ENCODE results near the gene S100Z. TPM values are rescaled to one million over a fixed set of nuclear protein-coding genes. Genes with fewer than 3 reads are reported as not detected.

Gene S100Z
- total RNA-seq, 4 donors from 2014 or later: 0.53 TPM; not detected in 3

DNA sequence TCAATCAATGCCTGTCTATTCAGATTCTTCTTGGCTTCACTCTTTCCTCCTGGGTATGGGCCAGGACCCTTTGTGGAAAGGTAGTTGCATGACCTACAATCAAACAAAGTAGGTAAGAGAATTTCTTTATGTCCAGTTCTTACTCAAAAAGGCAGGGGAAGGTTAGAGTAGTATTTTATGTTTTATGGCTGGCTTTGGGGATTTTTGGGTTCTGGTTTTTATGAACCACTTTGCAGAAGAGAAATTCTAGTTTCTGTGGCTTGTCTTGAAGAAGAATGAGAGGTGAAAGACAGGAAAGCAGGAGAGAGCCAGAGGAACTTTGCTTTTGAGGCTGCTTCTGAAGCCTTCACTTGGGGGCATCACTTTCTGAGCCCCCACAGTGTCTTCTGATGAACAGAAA lies 88.4 kb downstream of the S100Z start:
- H3K9me3 ChIP-seq: no peaks in the 10 kb centered on the region
- no peaks in the 10 kb centered on the region for H3K27me3 ChIP-seq
- DNase-seq: no peak
- intact Hi-C loops (cut with DNase I): no loop called here
- no peak overlapping the region for H3K27ac ChIP-seq
- H3K4me1 ChIP-seq: no peaks in the 10 kb centered on the region
- TF ChIP-seq, protein P1, sequence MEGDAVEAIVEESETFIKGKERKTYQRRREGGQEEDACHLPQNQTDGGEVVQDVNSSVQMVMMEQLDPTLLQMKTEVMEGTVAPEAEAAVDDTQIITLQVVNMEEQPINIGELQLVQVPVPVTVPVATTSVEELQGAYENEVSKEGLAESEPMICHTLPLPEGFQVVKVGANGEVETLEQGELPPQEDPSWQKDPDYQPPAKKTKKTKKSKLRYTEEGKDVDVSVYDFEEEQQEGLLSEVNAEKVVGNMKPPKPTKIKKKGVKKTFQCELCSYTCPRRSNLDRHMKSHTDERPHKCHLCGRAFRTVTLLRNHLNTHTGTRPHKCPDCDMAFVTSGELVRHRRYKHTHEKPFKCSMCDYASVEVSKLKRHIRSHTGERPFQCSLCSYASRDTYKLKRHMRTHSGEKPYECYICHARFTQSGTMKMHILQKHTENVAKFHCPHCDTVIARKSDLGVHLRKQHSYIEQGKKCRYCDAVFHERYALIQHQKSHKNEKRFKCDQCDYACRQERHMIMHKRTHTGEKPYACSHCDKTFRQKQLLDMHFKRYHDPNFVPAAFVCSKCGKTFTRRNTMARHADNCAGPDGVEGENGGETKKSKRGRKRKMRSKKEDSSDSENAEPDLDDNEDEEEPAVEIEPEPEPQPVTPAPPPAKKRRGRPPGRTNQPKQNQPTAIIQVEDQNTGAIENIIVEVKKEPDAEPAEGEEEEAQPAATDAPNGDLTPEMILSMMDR (IDR thresholded peaks at IDR 0.05): no peak
- no peak for TF ChIP-seq POLR2A (IDR thresholded peaks at IDR 0.05)
- no peak overlapping the region for H3K4me3 ChIP-seq
- no peaks in the 10 kb centered on the region for H3K36me3 ChIP-seq

DNA sequence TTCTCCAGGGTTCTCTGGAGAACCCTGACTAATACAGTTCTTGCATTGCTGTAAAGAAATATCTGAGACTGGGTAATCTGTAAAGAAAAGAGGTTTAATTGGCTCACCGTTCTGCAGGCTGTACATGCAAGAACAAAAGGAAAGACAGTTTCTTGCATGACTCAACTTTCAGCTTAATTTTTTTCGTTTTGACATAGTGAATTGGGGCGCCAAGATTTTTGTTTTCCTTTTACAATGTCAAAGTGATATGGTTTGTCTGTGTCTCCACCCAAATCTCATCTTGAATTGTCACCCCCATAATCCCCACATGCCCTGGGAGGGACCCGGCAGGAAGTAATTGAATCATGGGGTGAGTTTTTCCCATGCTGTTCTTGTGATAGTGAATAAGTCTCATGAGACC lies 91.2 kb downstream of the S100Z start:
- H3K36me3 ChIP-seq: no peaks in the 10 kb centered on the region
- TF ChIP-seq, protein P1 (IDR thresholded peaks at IDR 0.05): no peak
- no peak for TF ChIP-seq POLR2A (IDR thresholded peaks at IDR 0.05)
- H3K4me3 ChIP-seq: no peak overlapping the region
- intact Hi-C loops (cut with DNase I): no loop called here
- peak overlapping the region in 1 of 4 donors; percentile 4 for H3K27ac ChIP-seq
- H3K4me1 ChIP-seq: no peaks in the 10 kb centered on the region
- peaks cover 0 to 12% (median 0%) of the 10 kb centered on the region in 4 donors for H3K27me3 ChIP-seq
- WGBS, 2 donors: 32 to 33% methylated on average over 4 of the region's 4 CpGs
- H3K9me3 ChIP-seq: no peaks in the 10 kb centered on the region
- no peak for DNase-seq

DNA sequence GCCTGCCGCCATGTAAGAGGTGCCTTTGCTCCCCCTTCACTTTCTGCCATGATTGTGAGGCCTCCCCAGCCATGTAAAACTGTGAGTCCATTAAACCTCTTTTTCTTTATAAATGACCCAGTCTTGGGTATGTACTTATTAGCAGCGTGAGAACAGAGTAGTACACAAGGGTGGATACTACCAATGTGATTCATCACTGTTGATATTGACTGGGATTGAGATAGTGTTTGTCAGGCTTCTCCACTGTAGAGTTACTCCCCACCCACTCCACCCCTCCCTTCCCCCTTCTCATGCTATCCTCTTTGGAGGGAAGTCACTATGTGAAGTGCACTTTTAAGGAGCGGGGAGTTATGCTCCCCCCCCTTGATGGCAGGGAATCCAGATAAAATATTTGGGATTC lies 91.6 kb downstream of the S100Z start:
- intact Hi-C loops (cut with DNase I): no loop called here
- no peaks in the 10 kb centered on the region for H3K4me1 ChIP-seq
- H3K27ac ChIP-seq: peak overlapping the region in 1 of 4 donors; percentile 4
- H3K4me3 ChIP-seq: no peak overlapping the region
- no peak for TF ChIP-seq POLR2A (IDR thresholded peaks at IDR 0.05)
- TF ChIP-seq, protein P1 (IDR thresholded peaks at IDR 0.05): no peak
- H3K9me3 ChIP-seq: no peaks in the 10 kb centered on the region
- no peaks in the 10 kb centered on the region for H3K36me3 ChIP-seq
- H3K27me3 ChIP-seq: peaks cover 0 to 12% (median 0%) of the 10 kb centered on the region in 4 donors
- 82 to 89% methylated on average over 3 of the region's 3 CpGs for WGBS, 2 donors
- DNase-seq: no peak

DNA sequence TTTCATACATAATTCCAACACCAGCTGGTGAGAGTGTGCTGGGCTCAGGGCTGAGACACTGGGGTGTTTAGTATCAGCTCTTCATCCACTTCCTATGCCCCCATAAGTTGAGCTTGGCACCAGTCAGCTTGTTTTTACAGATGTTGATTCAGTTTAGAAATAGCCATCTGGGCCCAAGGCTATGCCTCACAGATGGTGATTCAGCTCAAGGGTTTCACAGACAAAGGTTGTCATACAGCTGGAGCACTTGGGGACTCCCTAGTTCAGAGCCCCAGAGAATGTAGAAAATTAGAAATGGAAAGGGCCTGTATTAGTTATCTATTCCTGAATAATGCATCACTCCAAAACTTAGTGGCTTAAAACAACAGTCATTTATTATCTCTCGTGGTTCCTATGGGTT lies 92.8 kb downstream of the S100Z start:
- no peak overlapping the region for H3K4me3 ChIP-seq
- TF ChIP-seq POLR2A (IDR thresholded peaks at IDR 0.05): no peak
- TF ChIP-seq, protein P1 (IDR thresholded peaks at IDR 0.05): no peak
- H3K9me3 ChIP-seq: no peaks in the 10 kb centered on the region
- peaks cover 0 to 12% (median 0%) of the 10 kb centered on the region in 4 donors for H3K27me3 ChIP-seq
- H3K4me1 ChIP-seq: no peaks in the 10 kb centered on the region
- no peak for DNase-seq
- intact Hi-C loops (cut with DNase I): no loop called here
- H3K36me3 ChIP-seq: no peaks in the 10 kb centered on the region
- no peak overlapping the region for H3K27ac ChIP-seq
- 50 to 58% methylated on average over 1 of the region's 1 CpG for WGBS, 2 donors

DNA sequence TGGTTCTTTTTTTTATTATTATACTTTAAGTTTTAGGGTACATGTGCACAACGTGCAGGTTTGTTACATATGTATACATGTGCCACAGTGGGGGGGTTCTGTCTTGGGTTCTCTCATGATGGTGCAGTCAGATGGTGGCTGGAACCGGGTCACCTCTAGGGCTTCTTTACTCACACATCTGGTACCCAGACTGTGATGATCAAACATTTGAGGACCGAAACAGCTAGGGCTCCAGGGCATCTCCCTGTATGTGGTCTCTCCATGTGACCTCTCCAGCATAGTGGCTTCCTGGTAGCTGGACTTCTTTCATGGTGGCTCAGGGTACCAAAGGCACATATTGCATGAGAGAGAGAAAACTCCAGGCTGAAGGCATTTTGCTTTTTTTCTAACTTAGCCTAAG lies 93.2 kb downstream of the S100Z start:
- no peak for DNase-seq
- no peak overlapping the region for H3K27ac ChIP-seq
- no peak overlapping the region for H3K4me3 ChIP-seq
- H3K36me3 ChIP-seq: no peaks in the 10 kb centered on the region
- no peaks in the 10 kb centered on the region for H3K9me3 ChIP-seq
- H3K4me1 ChIP-seq: no peaks in the 10 kb centered on the region
- intact Hi-C loops (cut with DNase I): no loop called here
- 79 to 83% methylated on average over 2 to 3 of the region's 3 CpGs for WGBS, 2 donors
- TF ChIP-seq, protein P1 (IDR thresholded peaks at IDR 0.05): no peak
- TF ChIP-seq POLR2A (IDR thresholded peaks at IDR 0.05): no peak
- H3K27me3 ChIP-seq: peaks cover 0 to 15% (median 0%) of the 10 kb centered on the region in 4 donors
